SU-DHL-6 (cell line): ENCODE results near the gene NAP1L4.
"Not testable (repeated sequence)": the region's sequence is repeated elsewhere in the genome, so short reads cannot be mapped to it uniquely, and the experiment has no call there.

Experiments used
- H2AFZ ChIP-seq: fragments of 200-600 bp; sonication (generic); 2 replicates; pipeline ENCODE4 v1.6.1; 2014; ENCODE audit warnings: low read depth, mild to moderate bottlenecking, moderate library complexity, mixed read lengths, antibody characterized with exemption, low read length; ENCODE audit not compliant: severe bottlenecking
- H3F3A ChIP-seq: fragments of 200-600 bp; shearing (Covaris generic); 2 replicates; pipeline ENCODE4 v1.6.0; 2016; ENCODE audit warnings: antibody characterized with exemption, mild to moderate bottlenecking; ENCODE audit not compliant: insufficient read depth
- H3K27ac ChIP-seq: fragments of 200-600 bp; sonication (generic); 2 replicates; pipeline ENCODE4 v1.5.1; 2016; ENCODE audit warnings: low read depth, mild to moderate bottlenecking, low read length, moderate library complexity, mixed read lengths
- H3K27me3 ChIP-seq: fragments of 200-600 bp; sonication (generic), shearing (Covaris generic); 2 replicates; pipeline ENCODE4 v1.6.0; 2014; ENCODE audit warnings: mild to moderate bottlenecking, low read length
- H3K36me3 ChIP-seq: fragments of 200-600 bp; sonication (generic); 2 replicates; pipeline ENCODE4 v1.6.1; 2014; ENCODE audit warnings: mild to moderate bottlenecking, low read length, mixed read lengths
- H3K4me2 ChIP-seq: fragments of 300-600, 200-600 bp; shearing (Covaris generic), sonication (generic); 2 replicates; pipeline ENCODE4 v1.6.0; 2014; ENCODE audit warnings: low read length, low read depth, mild to moderate bottlenecking; ENCODE audit not compliant: poor library complexity, severe bottlenecking
- H3K4me3 ChIP-seq: fragments of 200-600 bp; sonication (generic); 2 replicates; pipeline ENCODE4 v1.5.1; 2014; ENCODE audit warnings: antibody characterized with exemption, low read length, mild to moderate bottlenecking, mixed read lengths; ENCODE audit not compliant: insufficient read depth, poor library complexity, severe bottlenecking
- H3K79me2 ChIP-seq: fragments of 200-600 bp; sonication (generic); 2 replicates; pipeline ENCODE4 v1.6.1; 2014; ENCODE audit warnings: mild to moderate bottlenecking, low read length, moderate library complexity; ENCODE audit not compliant: insufficient read depth
- H3K9ac ChIP-seq: fragments of 200-600 bp; sonication (generic); 2 replicates; pipeline ENCODE4 v1.7.0; 2014; ENCODE audit warnings: mild to moderate bottlenecking, low read length
- H3K9me2 ChIP-seq: fragments of 200-600 bp; sonication (generic); replicated peaks from 2 replicates; pipeline ENCODE4 v1.6.1; 2014; ENCODE audit warnings: low read length; ENCODE audit not compliant: insufficient read depth
- H3K9me3 ChIP-seq: fragments of 200-600 bp; sonication (generic); 2 replicates; pipeline ENCODE4 v1.6.1; 2014; ENCODE audit warnings: low read length, mixed read lengths; ENCODE audit not compliant: insufficient read depth
- H4K20me1 ChIP-seq: fragments of 200-600 bp; sonication (generic); 2 replicates; pipeline ENCODE4 v1.6.1; 2014; ENCODE audit warnings: low read depth, mild to moderate bottlenecking, antibody characterized with exemption, low read length, moderate library complexity, mixed read lengths
- EZH2phosphoT487 ChIP-seq: fragments of 200-600 bp; sonication (generic), shearing (Covaris generic); conservative IDR thresholded peaks from 2 replicates; pipeline ENCODE4 v1.6.1; 2018; ENCODE audit warnings: mild to moderate bottlenecking, antibody characterized with exemption, low read length, moderate library complexity, mixed read lengths
- TF ChIP-seq, protein P1 (sequence below): fragments of 200-600 bp; sonication (generic); IDR thresholded peaks from one replicate; pipeline ENCODE4 v1.5.1; 2017; ENCODE audit warnings: antibody characterized with exemption, mild to moderate bottlenecking, low read length, moderate library complexity; ENCODE audit not compliant: insufficient read depth, poor library complexity, severe bottlenecking

The NAP1L4 gene

GRCh38 chr11:2909133-2909902, 82.8 kb downstream of the NAP1L4 start:
- Histone ChIP-seq H3K4me3 (no peak overlapping the region), H3K27me3 (no peaks in the 10 kb centered on the region), H3K27ac (no peak overlapping the region), H3K9ac (no peak overlapping the region), H2AFZ (no peak overlapping the region), H4K20me1 (no peaks in the 10 kb centered on the region), H3K36me3 (no peaks in the 10 kb centered on the region), H3K4me2 (no peak overlapping the region), H3F3A (0 out of 2 replicates have a peak, but pooled peaks cover 3% of the 10 kb centered on the region), H3K79me2 (no peaks in the 10 kb centered on the region), H3K9me3 (no peaks in the 10 kb centered on the region), H3K9me2 (no peaks in the 10 kb centered on the region)
- TF ChIP-seq, protein P1, sequence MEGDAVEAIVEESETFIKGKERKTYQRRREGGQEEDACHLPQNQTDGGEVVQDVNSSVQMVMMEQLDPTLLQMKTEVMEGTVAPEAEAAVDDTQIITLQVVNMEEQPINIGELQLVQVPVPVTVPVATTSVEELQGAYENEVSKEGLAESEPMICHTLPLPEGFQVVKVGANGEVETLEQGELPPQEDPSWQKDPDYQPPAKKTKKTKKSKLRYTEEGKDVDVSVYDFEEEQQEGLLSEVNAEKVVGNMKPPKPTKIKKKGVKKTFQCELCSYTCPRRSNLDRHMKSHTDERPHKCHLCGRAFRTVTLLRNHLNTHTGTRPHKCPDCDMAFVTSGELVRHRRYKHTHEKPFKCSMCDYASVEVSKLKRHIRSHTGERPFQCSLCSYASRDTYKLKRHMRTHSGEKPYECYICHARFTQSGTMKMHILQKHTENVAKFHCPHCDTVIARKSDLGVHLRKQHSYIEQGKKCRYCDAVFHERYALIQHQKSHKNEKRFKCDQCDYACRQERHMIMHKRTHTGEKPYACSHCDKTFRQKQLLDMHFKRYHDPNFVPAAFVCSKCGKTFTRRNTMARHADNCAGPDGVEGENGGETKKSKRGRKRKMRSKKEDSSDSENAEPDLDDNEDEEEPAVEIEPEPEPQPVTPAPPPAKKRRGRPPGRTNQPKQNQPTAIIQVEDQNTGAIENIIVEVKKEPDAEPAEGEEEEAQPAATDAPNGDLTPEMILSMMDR: no peak
- TF ChIP-seq EZH2phosphoT487: no peak

- Histone ChIP-seq H3K9ac (no peak overlapping the region), H3K9me3 (no peaks in the 10 kb centered on the region), H3K79me2 (no peaks in the 10 kb centered on the region), H3K36me3 (no peaks in the 10 kb centered on the region), H3K27ac (no peak overlapping the region), H3K4me2 (no peak overlapping the region), H3K27me3 (no peaks in the 10 kb centered on the region), H3K4me3 (no peak overlapping the region), H3K9me2 (no peaks in the 10 kb centered on the region), H3F3A (no peaks in the 10 kb centered on the region), H4K20me1 (no peaks in the 10 kb centered on the region), H2AFZ (no peak overlapping the region)
- TF ChIP-seq, protein P1: no peak
- no peak for TF ChIP-seq EZH2phosphoT487
Observed at GRCh38 chr11:2908130-2908529, 84.0 kb downstream of the NAP1L4 start.

DNA sequence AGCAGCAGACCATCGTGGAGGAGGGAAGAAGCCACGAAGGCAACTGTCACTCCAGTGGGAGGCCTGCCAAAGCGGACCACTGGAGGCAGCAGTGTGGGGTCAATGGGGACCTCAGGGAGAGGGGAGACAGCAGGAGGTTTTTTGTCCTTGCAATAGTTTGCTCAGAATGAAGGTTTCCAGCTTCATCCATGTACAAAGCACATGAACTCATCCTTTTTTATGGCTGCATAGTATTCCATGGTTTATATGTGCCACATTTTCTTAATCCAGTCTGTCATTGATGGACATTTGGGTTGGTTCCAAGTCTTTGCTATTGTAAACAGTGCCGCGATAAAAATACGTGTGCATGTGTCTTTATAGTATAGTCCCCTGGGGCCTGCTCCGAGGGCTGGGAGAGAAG, 86.8 kb downstream of the NAP1L4 start:
- H3K9me2 ChIP-seq: not testable (repeated sequence)

GRCh38 chr11:2904153-2905052, 87.7 kb downstream of the NAP1L4 start:
- no peaks in the 10 kb centered on the region for H4K20me1 ChIP-seq
- no peak overlapping the region for H3K4me2 ChIP-seq
- H3K9me2 ChIP-seq: no peaks in the 10 kb centered on the region
- H3K36me3 ChIP-seq: no peaks in the 10 kb centered on the region
- H3K9ac ChIP-seq: no peak overlapping the region
- H3K27me3 ChIP-seq: no peaks in the 10 kb centered on the region
- H3K9me3 ChIP-seq: no peaks in the 10 kb centered on the region
- H3K79me2 ChIP-seq: no peaks in the 10 kb centered on the region
- no peak overlapping the region for H3K4me3 ChIP-seq
- H3F3A ChIP-seq: 0 out of 2 replicates have a peak, but pooled peaks cover 3% of the 10 kb centered on the region
- TF ChIP-seq EZH2phosphoT487: no peak
- TF ChIP-seq, protein P1: no peak
- H2AFZ ChIP-seq: no peak overlapping the region
- no peak overlapping the region for H3K27ac ChIP-seq

More for the DNA sequence above, 86.8 kb downstream of the NAP1L4 start:
- H3K79me2 ChIP-seq, H3K4me3 ChIP-seq, H3F3A ChIP-seq, H3K27me3 ChIP-seq, H3K36me3 ChIP-seq, H2AFZ ChIP-seq, H3K9ac ChIP-seq, H3K4me2 ChIP-seq, H3K9me3 ChIP-seq, H3K27ac ChIP-seq, H4K20me1 ChIP-seq: not testable (repeated sequence)
